ENCODE results near the gene SLCO3A1. TPM values are rescaled to one million over a fixed set of nuclear protein-coding genes. Genes with fewer than 3 reads are reported as not detected.
A peak's percentile ranks its signal among the peaks of the same experiment; 100 is the strongest.

SLCO3A1 gene
- total RNA-seq, 1 donor: 8.6 TPM

DNA sequence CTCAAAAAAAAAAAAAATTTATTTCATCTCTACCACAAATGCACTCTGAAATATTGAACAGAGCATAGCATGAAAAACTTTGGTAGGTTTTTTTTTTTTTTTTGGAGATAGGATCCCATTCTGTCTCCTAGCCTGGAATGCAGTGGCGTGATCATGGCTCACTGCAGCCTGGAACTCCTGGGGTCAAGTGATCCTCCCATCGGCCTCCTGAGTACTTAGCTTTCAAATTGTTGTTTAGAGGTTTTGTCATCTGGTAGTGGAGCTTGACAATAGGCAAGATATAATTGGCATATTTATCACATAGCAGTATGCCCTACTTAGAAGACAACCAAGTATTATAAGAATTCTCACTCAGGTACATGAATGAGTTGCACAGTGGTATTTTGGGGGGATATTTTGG lies 306.0 kb downstream of the SLCO3A1 start:
- H3K4me3 ChIP-seq (ENCODE audit: low read depth, low read length): no peak overlapping the region
- no peak for DNase-seq (ENCODE audit: low read depth)
- TF ChIP-seq, protein P1, sequence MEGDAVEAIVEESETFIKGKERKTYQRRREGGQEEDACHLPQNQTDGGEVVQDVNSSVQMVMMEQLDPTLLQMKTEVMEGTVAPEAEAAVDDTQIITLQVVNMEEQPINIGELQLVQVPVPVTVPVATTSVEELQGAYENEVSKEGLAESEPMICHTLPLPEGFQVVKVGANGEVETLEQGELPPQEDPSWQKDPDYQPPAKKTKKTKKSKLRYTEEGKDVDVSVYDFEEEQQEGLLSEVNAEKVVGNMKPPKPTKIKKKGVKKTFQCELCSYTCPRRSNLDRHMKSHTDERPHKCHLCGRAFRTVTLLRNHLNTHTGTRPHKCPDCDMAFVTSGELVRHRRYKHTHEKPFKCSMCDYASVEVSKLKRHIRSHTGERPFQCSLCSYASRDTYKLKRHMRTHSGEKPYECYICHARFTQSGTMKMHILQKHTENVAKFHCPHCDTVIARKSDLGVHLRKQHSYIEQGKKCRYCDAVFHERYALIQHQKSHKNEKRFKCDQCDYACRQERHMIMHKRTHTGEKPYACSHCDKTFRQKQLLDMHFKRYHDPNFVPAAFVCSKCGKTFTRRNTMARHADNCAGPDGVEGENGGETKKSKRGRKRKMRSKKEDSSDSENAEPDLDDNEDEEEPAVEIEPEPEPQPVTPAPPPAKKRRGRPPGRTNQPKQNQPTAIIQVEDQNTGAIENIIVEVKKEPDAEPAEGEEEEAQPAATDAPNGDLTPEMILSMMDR (IDR thresholded peaks at IDR 0.05; ENCODE audit: insufficient read depth, low read depth, low read length): no peak

GRCh38 chr15:92159906-92160841 lies 306.7 kb downstream of the SLCO3A1 start:
- H3K4me3 ChIP-seq (ENCODE audit: low read depth, low read length): no peak overlapping the region
- TF ChIP-seq, protein P1 (IDR thresholded peaks at IDR 0.05; ENCODE audit: insufficient read depth, low read depth, low read length): no peak
- DNase-seq (ENCODE audit: low read depth): no peak

GRCh38 chr15:92161039-92161670 lies 307.6 kb downstream of the SLCO3A1 start:
- no peak overlapping the region for H3K4me3 ChIP-seq (ENCODE audit: low read depth, low read length)
- no peak for DNase-seq (ENCODE audit: low read depth)
- TF ChIP-seq, protein P1 (IDR thresholded peaks at IDR 0.05; ENCODE audit: insufficient read depth, low read depth, low read length): no peak

DNA sequence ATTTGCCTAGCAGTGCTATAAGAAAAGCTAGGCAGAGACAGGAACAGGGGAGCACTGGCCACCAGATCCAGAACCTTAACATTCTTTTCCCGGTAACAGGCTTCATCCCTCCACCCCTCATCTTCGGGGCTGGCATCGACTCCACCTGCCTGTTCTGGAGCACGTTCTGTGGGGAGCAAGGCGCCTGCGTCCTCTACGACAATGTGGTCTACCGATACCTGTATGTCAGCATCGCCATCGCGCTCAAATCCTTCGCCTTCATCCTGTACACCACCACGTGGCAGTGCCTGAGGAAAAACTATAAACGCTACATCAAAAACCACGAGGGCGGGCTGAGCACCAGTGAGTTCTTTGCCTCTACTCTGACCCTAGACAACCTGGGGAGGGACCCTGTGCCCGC lies 309.1 kb downstream of the SLCO3A1 start:
- TF ChIP-seq, protein P1 (IDR thresholded peaks at IDR 0.05; ENCODE audit: insufficient read depth, low read depth, low read length): no peak
- DNase-seq (ENCODE audit: low read depth): no peak
- H3K4me3 ChIP-seq (ENCODE audit: low read depth, low read length): no peak overlapping the region

- H3K4me3 ChIP-seq (ENCODE audit: low read depth, low read length): no peak overlapping the region
- TF ChIP-seq, protein P1 (IDR thresholded peaks at IDR 0.05; ENCODE audit: insufficient read depth, low read depth, low read length): no peak
- DNase-seq (ENCODE audit: low read depth): no peak
Measured at GRCh38 chr15:92163641-92164040, 310.1 kb downstream of the SLCO3A1 start.

GRCh38 chr15:92164327-92165000 lies 311.0 kb downstream of the SLCO3A1 start:
- no peak overlapping the region for H3K4me3 ChIP-seq (ENCODE audit: low read depth, low read length)
- TF ChIP-seq, protein P1 (IDR thresholded peaks at IDR 0.05; ENCODE audit: insufficient read depth, low read depth, low read length): no peak
- peak; percentile 16 for DNase-seq (ENCODE audit: low read depth)

Data from fibroblast of villous mesenchyme (primary cell).